HG02642 (cell line): Measurements from ENCODE around the gene PLN.

Source experiments
- ATAC-seq: cut with Tn5 transposase; IDR thresholded peaks from one replicate; pipeline ENCODE4 v1.9.1; 2021; ENCODE audit warnings: mild to moderate bottlenecking; ENCODE audit not compliant: unreplicated experiment, poor library complexity

PLN gene

GRCh38 chr6:118548136-118548535 lies at the start of gene PLN:
Gene PLN, plus strand, starts transcription at chr6:118548296. Its CDS starts 10,626 bp downstream, at chr6:118558922.
- no peak for ATAC-seq

- ATAC-seq, result no peak
Observed at GRCh38 chr6:118500130-118501015, 47.7 kb upstream of the PLN start.

- ATAC-seq, result no peak
Observed at GRCh38 chr6:118501099-118501498, 47.0 kb upstream of the PLN start.

- no peak for ATAC-seq
Observed at GRCh38 chr6:118501765-118502164, 46.3 kb upstream of the PLN start.

DNA sequence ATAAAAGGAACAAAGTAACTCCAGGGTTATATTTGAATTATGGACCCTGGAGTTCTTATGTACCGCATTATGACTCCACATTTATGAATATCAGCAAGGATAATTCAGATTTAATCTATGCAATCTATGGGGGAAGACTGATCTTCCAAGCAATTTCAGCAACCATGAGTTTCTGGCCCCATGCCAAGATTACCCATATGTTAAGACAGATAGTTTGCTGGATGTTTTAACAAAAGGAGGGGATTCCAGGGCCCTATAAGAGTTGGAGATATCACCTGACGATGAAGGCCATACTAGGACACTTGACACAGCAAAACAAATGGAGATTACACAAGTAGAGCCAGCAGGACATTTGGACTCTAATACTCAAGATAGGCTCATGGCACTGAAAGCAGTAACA lies 45.9 kb upstream of the PLN start:
- ATAC-seq, result no peak

GRCh38 chr6:118504611-118505010 lies 43.5 kb upstream of the PLN start:
- ATAC-seq, result no peak

DNA sequence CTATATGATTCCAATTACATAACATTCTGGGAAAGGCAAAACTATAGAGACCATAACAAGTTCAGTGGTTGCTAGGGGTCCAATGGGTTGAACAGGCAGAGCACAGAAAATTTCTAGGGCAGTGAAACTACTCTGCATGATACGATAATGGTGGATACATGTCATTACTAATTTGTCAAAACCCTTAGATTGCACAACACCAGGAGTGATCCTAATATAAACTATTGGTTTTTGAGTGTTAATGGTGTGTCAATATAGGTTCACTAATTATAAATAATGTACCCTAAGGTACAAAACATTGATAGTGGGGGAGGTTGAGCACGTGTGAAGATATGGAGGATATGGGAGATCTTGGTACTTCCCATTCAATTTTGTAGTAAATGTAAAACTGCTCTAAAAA lies 42.4 kb upstream of the PLN start:
- no peak for ATAC-seq

- ATAC-seq, result no peak
Observed at GRCh38 chr6:118506071-118506638, 41.9 kb upstream of the PLN start.

GRCh38 chr6:118507636-118508035 lies 40.5 kb upstream of the PLN start:
- ATAC-seq, result no peak

DNA sequence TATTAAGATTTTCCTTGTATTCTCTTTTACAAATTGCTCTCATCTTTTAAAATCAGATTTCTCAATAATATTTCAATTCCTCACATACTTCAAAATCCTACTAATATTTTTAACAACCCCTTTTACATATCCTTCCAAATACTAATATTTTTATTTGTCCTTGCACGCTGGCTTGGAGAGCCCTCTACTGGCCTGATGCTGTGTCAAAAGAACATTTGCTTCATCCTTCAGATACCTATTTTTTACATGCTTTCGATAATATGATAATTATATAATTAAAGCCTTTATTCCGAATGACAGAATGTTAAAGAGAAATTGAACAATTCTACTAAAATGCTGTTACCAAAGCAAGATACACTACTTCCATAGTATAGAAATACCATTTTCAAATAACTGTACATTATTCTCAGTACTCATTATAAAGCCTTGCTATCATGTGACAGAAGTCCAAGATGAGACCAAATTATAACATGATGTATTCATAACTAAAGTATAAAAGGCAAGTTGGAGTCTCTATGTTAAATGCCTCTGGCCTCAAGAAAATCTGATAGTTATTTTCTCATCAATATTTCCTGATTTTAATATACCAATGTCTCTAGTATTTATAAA lies 39.0 kb upstream of the PLN start:
- ATAC-seq, result no peak

DNA sequence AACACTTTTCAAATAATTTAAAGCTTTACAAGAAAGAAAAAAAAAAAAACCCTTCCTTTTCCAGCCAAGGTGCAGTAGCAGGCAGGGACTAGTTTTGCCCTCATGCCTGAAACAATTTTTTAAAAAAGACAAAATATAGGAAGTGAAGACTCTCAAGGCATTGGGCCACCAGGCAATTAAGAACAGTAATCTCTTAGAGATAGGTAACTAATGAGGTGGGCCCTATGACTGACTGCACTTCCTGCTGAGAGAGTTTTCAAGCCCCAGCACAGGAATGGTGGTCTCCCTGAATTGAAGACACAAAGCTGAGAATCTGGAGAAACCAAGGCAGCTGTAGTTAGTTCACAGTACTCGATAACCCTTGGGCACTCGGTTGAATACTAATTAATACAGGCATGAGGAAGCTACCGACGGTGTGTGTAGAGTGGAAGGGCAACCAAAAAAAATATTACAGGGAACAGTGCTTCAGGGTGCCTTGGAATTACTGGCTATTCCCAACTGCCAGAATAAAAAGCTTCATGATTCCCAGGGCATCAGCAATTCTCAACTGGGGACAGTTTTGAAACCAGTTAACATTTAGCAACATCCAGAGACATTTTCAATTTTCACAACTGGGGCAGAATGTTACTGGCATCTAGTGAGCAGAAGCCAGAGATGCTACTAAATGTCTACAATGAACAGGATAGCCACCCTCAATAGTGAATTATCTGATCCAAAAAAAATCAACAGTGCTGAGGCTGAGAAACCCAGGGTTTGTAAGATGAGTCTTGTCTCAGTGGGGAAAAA lies 36.0 kb upstream of the PLN start:
- ATAC-seq, result no peak

GRCh38 chr6:118514689-118515088 lies 33.4 kb upstream of the PLN start:
- no peak for ATAC-seq

DNA sequence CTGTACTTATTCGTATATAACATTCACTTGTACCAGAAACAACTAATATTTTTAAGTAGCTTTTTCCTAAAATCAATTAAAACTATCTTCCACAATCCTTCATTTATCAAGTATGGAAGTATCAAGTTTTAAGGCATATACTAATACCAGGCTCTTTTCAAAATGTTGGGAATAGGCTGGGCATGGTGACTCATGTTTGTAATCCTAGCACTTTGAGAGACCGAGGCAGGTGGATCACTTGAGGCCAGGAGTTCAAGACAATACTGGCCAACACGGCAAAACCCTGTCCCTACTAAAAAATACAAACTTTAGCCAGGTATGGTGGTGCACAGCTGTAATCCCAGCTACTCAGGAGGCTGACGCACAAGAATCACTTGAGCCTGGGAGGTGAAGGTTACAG lies 25.7 kb upstream of the PLN start:
- no peak for ATAC-seq

DNA sequence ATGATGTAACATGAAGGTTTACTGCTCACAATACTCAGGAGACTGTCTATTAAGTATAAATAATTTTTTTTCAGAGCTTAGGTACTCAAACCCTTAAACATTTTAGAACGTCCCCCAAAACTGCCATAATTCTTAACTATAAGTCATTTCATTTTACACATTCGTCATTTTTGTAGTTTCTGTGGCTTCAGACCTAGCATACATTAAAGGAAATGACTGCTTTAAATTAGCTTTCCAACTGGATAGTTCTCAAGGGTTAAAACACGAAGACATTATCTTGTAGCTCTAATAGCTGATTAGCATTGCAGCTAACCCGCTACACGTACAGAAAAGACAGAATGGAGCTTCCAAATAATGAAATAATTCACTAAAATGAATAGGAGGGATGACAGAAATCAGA lies 24.9 kb upstream of the PLN start:
- ATAC-seq, result no peak

- ATAC-seq, result no peak
Observed at GRCh38 chr6:118524686-118525085, 23.4 kb upstream of the PLN start.

GRCh38 chr6:118525913-118526780 lies 21.9 kb upstream of the PLN start:
- ATAC-seq, result no peak

- no peak for ATAC-seq
Observed at GRCh38 chr6:118528129-118528528, 20.0 kb upstream of the PLN start.

DNA sequence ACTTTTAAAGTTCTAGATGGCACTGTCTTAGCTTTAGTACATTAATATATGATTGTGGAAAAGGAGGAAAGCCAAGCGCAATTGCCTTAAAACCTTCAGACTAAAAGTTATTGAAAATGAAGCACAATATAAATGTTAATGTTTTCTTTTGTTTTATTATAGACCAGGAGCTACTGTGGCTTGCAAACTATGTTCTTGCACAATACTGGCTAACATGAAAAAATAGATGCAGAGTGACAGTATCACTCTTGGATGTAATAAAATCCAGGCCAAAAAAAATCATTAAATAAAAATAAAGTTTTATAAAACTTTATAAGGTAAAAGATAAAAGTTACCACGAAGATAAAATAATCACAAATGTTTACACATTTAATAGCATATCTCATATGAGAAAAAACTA lies 18.3 kb upstream of the PLN start:
- ATAC-seq, result no peak

- ATAC-seq, result no peak
Observed at GRCh38 chr6:118530942-118531341, 17.2 kb upstream of the PLN start.
